Ectodermal cell (in vitro differentiated cells): Measurements from ENCODE around the gene NCEH1.
"Not testable (repeated sequence)": the region's sequence is repeated elsewhere in the genome, so short reads cannot be mapped to it uniquely, and the experiment has no call there.

Experiments
- H3K27ac ChIP-seq: 2 replicates; pipeline ENCODE4 v1.7.0; 2013; ENCODE audit warnings: mild to moderate bottlenecking, low read depth, low read length; ENCODE audit not compliant: insufficient read depth, poor library complexity, severe bottlenecking
- H3K27me3 ChIP-seq: 2 replicates; pipeline ENCODE4 v1.7.0; 2013; ENCODE audit warnings: mild to moderate bottlenecking, low read length; ENCODE audit not compliant: insufficient read depth, control insufficient read depth, poor library complexity, severe bottlenecking
- H3K36me3 ChIP-seq: one replicate; pipeline ENCODE4 v1.7.0; 2013; ENCODE audit warnings: low read length; ENCODE audit not compliant: control insufficient read depth, insufficient read depth
- H3K4me1 ChIP-seq: one replicate; pipeline ENCODE4 v1.7.0; 2013; ENCODE audit warnings: low read length; ENCODE audit not compliant: control insufficient read depth, insufficient read depth
- H3K4me3 ChIP-seq: 2 replicates; pipeline ENCODE4 v1.7.0; 2013; ENCODE audit warnings: low read depth, low read length, control low read depth; ENCODE audit not compliant: insufficient read depth
- H3K9me3 ChIP-seq: 2 replicates; pipeline ENCODE4 v1.7.0; 2013; ENCODE audit warnings: mild to moderate bottlenecking, low read length, moderate library complexity; ENCODE audit not compliant: control insufficient read depth
- whole genome bisulfite sequencing, 2 experiments: methylation state at CpG; one replicate each; pipeline ENCODE4 v1.1.7; 2013; ENCODE audit warnings: missing lambda C conversion rate in 2 of 2; 5-methylcytosine and 5-hydroxymethylcytosine counted together

The NCEH1 gene

DNA sequence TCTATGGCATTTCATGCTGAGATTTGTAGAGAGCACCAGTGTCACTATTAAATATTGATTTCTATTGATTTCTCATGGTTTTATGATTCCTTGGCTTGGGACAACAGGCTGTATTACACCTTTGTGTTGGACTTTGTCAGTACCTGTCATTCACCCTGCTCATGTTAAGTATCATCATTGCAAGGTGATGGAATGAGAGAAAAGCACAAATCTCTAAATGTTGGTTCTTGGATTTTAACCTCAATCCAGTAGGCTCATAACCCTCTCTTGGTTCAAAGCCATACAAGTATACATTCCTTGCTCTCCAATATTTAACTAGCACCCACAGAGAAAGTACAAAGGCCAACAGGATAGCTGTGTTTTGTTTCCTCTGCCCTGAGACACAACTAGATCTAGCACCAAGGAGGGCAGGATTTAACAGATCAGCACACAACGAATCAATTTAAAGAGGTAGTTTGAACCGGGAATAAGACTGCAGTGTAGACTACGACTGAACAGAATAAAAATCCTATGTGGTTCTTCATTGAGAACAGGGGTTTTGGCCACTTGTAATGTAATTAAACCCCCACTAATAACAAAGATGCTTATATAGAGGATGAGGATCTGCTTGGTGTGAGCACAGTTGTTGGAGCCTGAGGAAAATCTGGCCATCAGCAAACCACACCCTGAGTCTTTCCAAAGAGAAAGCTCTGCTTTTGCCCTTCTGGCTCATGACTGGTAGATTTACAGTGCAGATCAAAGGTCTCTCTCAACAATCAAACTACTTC is 109.6 kb downstream of the NCEH1 start:
- H3K9me3 ChIP-seq = no peaks in the 10 kb centered on the region
- H3K4me1 ChIP-seq = no peaks in the 10 kb centered on the region
- no peaks in the 10 kb centered on the region for H3K27me3 ChIP-seq
- no peak overlapping the region for H3K4me3 ChIP-seq
- H3K27ac ChIP-seq = no peak overlapping the region
- WGBS, 2 experiments = 92 to 96% methylated on average over 3 of the region's 3 CpGs
- H3K36me3 ChIP-seq = no peaks in the 10 kb centered on the region

DNA sequence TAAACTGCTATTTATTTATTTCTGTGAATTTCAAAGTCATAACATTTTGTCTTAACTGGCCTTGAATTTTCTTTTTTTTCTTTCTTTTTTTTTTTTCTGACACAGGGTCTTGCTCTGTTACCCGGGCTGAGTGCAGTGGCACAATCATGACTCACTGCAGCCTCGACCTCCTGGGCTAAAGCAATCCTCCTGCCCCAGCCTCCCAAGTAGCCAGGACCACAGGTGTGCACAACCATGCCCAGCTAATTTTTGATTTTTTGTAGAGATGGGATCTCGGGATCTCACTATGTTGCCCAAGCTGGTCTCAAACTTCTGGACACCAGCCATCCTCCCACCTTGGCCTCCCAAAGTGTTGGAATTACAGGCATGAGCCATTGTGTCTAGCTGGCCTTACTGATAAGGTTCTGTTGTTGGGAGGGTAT is 110.2 kb downstream of the NCEH1 start:
- 84 to 91% methylated on average over 3 of the region's 3 CpGs for WGBS, 2 experiments
- H3K27ac ChIP-seq = no peak overlapping the region
- no peaks in the 10 kb centered on the region for H3K36me3 ChIP-seq
- H3K9me3 ChIP-seq = no peaks in the 10 kb centered on the region
- no peak overlapping the region for H3K4me3 ChIP-seq
- H3K4me1 ChIP-seq = no peaks in the 10 kb centered on the region
- H3K27me3 ChIP-seq = no peaks in the 10 kb centered on the region

DNA sequence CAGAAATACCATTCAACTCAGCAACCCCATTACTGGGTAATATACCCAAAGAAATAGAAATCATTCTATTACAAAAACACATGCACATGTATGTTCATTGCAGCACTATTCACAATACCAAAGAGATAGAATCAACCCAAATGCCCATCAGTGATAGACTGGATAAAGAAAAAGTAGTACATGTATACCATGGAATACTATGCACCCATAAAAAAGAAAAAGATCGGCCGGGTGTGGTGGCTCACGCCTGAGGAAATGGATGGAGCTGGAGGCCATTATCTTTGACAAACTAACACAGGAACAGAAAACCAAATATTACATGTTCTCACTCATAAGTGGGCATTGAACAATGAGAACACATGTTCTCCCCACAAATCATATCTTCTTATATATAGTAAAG is 112.0 kb downstream of the NCEH1 start:
- no peak overlapping the region for H3K27ac ChIP-seq
- no peaks in the 10 kb centered on the region for H3K4me1 ChIP-seq
- WGBS, 2 experiments = 84 to 100% methylated on average over 1 to 3 of the region's 3 CpGs
- H3K9me3 ChIP-seq = no peaks in the 10 kb centered on the region
- no peak overlapping the region for H3K4me3 ChIP-seq
- H3K27me3 ChIP-seq = no peaks in the 10 kb centered on the region
- H3K36me3 ChIP-seq = no peaks in the 10 kb centered on the region

DNA sequence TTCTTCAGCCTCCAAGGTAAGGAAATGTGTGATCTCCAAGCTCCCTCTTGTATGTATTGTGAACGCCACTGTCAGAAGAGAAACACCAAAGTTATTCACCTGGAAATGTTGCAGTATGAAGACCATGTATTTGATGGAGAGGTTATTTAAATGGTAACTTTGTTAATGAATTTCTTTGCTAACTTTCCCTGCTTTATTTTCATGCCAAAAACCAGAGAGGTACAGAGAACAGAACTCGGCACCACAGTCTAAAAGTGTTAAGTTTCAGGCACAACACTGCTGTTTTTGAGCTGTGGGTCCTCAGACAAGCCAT is 114.5 kb downstream of the NCEH1 start:
- 70 to 78% methylated on average over 2 of the region's 2 CpGs for WGBS, 2 experiments
- H3K4me3 ChIP-seq = no peak overlapping the region
- H3K4me1 ChIP-seq = no peaks in the 10 kb centered on the region
- no peak overlapping the region for H3K27ac ChIP-seq
- no peaks in the 10 kb centered on the region for H3K27me3 ChIP-seq
- no peaks in the 10 kb centered on the region for H3K36me3 ChIP-seq
- no peaks in the 10 kb centered on the region for H3K9me3 ChIP-seq

DNA sequence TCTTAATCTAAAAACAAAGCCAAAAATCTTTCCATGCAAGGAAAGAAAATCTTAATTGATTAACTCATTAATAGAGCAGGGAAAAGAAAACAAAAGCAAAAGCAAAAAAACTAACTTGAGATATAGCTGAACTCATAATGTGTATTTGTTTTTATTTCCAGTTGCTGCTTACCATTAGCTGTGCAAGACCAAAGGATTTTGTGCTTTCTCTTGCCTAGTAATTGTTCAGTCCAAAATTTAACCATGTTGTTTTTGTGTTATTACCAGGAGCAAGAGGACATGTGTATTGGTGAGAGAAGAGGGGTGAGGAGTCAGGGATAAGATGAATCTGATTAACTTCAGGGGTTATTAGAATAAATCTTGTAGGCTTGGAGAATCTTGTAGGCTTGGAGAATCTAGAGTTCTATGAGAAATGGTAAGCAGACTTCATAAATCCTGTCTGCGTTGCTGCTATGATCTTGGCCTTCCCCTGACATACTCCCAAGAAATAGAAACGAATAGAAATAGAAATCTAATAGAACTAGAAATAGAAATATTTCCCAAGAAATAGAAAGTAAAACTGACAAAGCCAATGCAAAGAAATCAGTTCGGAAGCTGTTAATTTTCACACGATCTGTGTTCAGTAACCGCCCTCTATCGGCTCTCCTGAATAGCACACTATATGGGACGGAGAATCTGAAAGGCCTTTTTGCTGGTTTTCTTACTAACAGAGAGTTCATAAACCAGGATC is 115.0 kb downstream of the NCEH1 start:
- Histone ChIP-seq H3K9me3 (no peaks in the 10 kb centered on the region), H3K4me3 (no peak overlapping the region), H3K27me3 (no peaks in the 10 kb centered on the region), H3K27ac (no peak overlapping the region), H3K36me3 (no peaks in the 10 kb centered on the region), H3K4me1 (no peaks in the 10 kb centered on the region)
- WGBS, 2 experiments = 45 to 61% methylated on average over 5 to 7 of the region's 7 CpGs

DNA sequence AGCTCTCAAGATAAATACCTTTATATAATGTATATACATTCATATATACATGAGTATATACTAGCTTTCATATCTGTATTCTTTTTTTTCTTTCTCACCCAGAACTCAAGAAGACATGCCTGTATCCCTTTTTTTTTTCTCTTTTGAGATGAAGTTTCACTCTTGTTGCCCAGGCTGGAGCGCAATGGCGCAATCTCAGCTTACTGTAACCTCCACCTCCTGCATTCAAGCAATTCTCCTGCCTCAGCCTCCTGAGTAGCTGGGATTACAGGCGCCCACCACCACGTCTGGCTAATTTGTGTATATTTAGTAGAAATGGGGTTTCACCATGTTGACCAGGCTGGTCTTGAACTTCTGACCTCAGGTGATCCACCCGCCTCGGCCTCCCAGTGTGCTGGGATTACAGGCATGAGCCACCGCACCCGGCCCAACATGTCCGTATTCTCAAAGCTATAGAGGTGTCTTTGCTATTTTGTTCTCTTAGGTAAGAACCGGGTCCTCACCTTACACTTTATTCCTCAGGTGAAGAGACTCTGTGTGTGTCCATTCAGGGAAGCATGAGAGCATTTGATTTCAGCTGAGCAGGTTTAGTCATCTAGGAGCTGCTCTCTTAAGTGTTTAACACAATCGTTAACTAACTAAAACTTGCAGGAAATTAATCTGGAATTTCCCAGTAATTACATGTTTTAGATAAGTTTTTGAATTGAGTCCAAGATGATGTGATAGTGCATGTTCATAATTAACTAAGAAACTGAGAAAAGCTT is 115.8 kb downstream of the NCEH1 start:
- not testable (repeated sequence) for H3K27ac ChIP-seq, H3K4me3 ChIP-seq, H3K27me3 ChIP-seq, H3K4me1 ChIP-seq, H3K36me3 ChIP-seq, H3K9me3 ChIP-seq
- 91 to 96% methylated on average over 11 of the region's 11 CpGs for WGBS, 2 experiments

DNA sequence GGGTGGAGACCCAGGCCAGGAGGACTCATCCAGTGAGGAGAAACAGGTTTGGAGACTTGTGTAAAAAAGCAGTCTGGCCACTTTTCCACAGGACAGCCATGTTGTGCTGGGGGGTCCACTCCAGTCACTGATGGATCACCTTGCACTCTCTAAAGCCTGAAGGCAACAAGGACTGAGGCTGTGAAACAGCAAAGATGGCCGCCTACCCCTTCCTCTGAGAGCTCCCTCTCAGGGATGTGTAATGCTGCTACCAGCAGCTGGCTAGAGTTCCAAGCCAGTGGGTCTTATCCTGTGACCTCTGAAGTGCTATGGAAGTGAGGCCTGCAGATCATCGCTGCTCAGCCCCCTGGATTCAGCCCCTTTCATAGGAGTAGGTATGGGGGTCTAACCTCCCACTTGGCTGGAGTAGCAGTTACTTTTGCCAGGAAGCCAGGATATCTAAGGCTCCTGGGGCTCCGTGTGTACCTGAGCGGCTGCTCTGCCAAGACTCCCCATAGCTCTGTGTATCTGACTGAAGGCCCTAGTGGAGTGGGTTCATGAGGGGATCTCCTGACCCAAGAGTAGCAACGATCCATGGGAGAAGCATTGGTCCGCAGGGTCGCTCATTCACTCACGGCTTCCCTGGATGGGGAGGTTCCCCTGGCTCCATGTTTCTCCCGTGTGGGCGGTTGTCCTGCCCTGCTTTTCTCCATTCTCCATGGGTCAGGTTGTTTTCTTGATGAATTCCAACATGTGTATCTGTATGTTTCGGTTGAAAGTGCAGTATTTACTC is 117.8 kb downstream of the NCEH1 start:
- 95 to 96% methylated on average over 11 of the region's 11 CpGs for WGBS, 2 experiments

DNA sequence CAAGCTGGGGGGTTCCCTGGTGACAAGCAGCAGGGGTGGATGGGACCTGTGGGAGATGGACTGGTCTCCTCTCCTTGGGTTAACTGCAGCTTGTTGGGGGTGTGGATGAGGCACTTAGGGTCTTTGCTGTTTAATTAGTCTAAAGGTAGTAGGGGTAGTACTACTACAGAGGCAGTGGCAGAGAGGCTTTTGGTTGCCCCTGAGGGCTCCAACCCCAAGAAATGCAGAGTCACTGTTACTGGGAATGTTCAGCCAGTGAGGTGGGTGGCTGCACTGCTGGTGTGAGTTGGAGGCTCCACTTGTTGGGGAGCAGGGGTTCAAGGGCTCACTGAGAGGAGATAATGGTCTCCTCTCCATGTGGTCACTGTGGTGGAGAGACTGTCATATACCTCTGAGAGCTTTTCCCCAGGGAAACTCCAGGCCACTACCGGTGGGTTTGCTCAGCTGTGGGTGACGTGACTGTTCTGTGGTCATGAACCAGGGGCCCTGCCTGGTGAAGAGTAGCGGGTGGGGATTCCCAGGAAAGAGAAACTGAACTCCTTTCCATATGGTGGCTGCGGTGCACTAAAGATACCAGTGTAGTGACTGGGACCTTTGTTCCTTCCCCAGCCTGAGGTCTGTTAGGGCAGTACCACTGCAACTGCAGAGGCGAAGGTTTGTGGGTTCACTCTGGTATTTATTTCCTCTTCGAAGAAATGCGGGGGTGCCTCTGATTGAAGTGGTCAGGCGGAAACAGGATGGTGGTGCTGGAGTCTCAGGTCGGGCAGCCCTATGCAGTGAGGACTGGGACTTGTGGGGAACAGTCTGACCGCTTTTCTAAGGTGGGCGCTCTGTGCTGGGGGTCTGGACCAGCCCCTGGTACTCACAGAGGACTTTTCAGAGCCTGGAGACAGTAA is 118.7 kb downstream of the NCEH1 start:
- Histone ChIP-seq H3K4me3 (no peak overlapping the region), H3K27ac (no peak overlapping the region), H3K4me1 (no peaks in the 10 kb centered on the region), H3K9me3 (no peaks in the 10 kb centered on the region), H3K27me3 (no peaks in the 10 kb centered on the region), H3K36me3 (no peaks in the 10 kb centered on the region)
- WGBS, 2 experiments = 89% methylated on average over 11 of the region's 11 CpGs

More for the DNA sequence above, 117.8 kb downstream of the NCEH1 start:
- H3K4me1 ChIP-seq = no peaks in the 10 kb centered on the region
- no peaks in the 10 kb centered on the region for H3K9me3 ChIP-seq
- H3K27me3 ChIP-seq = no peaks in the 10 kb centered on the region
- H3K36me3 ChIP-seq = no peaks in the 10 kb centered on the region
- no peak overlapping the region for H3K27ac ChIP-seq
- no peak overlapping the region for H3K4me3 ChIP-seq

DNA sequence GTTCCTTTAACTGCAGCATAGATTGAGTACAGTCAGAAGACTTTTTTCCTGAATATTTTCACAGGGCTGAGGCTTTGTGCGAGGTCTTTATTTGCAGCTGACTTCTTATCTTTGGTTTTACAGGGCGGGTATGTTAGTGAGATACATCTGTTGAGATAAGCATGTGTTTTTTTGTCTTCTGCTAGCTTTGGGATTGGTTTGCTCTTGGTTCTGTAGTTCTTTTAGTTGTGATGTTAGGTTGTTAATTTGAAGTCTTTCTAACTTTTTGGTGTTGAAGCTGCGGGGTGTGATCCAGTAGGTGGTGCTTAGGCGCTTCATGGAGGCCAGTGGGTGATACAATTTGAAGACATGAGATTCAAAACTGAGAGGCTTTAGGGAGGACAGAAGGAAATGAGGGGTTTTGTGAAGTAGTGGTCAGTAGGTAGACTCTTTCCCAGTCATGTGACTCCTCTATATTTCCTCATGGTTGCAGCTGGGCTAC is 119.7 kb downstream of the NCEH1 start:
- no peaks in the 10 kb centered on the region for H3K4me1 ChIP-seq
- H3K36me3 ChIP-seq = no peaks in the 10 kb centered on the region
- H3K27ac ChIP-seq = no peak overlapping the region
- 80% methylated on average over 4 of the region's 4 CpGs for WGBS, 2 experiments
- H3K9me3 ChIP-seq = no peaks in the 10 kb centered on the region
- no peaks in the 10 kb centered on the region for H3K27me3 ChIP-seq
- no peak overlapping the region for H3K4me3 ChIP-seq
